PC-9 (cell line): Measurements from ENCODE around the gene LMBR1L.

Source experiments
- CTCF ChIP-seq: fragments of 200-600 bp; sonication (generic); conservative IDR thresholded peaks from 2 replicates; pipeline ENCODE4 v1.6.1; 2017; ENCODE audit warnings: mixed run types, antibody characterized with exemption, mild to moderate bottlenecking, moderate library complexity
- EZH2 ChIP-seq: fragments of 200-600 bp; sonication (generic); IDR thresholded peaks from 2 replicates; pipeline ENCODE4 v1.8.0; 2017; ENCODE audit warnings: antibody characterized with exemption, low read depth

GRCh38 chr12:49137476-49137875 is 26.8 kb upstream of the LMBR1L start:
- no peak for TF ChIP-seq CTCF
- TF ChIP-seq EZH2, result no peak
